ENCODE results near the gene RELT. TPM values are rescaled to one million over a fixed set of nuclear protein-coding genes. Genes with fewer than 3 reads are reported as not detected.

RELT gene
- total RNA-seq, 1 experiment from 2014 or later = 13.8 TPM

- Histone ChIP-seq H3K9me2 (ENCODE audit: insufficient read depth) (no peaks in the 10 kb centered on the region), H3K27me3 (ENCODE audit: insufficient read depth, low read length) (no peaks in the 10 kb centered on the region), H2AFZ (ENCODE audit: low read depth, low read length, poor library complexity, severe bottlenecking) (no peak overlapping the region), H4K20me1 (ENCODE audit: insufficient read depth) (no peaks in the 10 kb centered on the region; the same call in 1 of the 2 replicates), H3K9ac (ENCODE audit: low read length) (no peak overlapping the region), H3K9me3 (ENCODE audit: control insufficient read depth in 1 of 2, insufficient read depth in 1 of 2, low read depth in 1 of 2, low read length in 2 of 2) (no peaks in the 10 kb centered on the region), H3K4me3 (replicated peaks in 1 of 2; ENCODE audit: low read depth in 1 of 2, low read length in 2 of 2) (no peak overlapping the region), H3K36me3 (ENCODE audit: control insufficient read depth in 1 of 2, insufficient read depth in 2 of 2, low read length in 2 of 2) (peaks cover 0 to 10% of the 10 kb centered on the region in 2 experiments; a peak in 1 of 4 replicates), H3K27ac (ENCODE audit: low read depth, low read length) (no peak overlapping the region), H3K4me1 (ENCODE audit: control insufficient read depth in 1 of 2, insufficient read depth in 2 of 2, low read length in 2 of 2) (peaks cover 7 to 46% of the 10 kb centered on the region in 2 experiments; a peak in 3 of 4 replicates), H3K79me2 (ENCODE audit: insufficient read depth, low read length) (peaks cover 97% of the 10 kb centered on the region), H3K4me2 (ENCODE audit: low read length) (no peak overlapping the region)
- no peak for TF ChIP-seq EZH2phosphoT487 (IDR thresholded peaks at IDR 0.05; ENCODE audit: borderline replicate concordance)
- TF ChIP-seq CBX3 (IDR thresholded peaks at IDR 0.05; ENCODE audit: low read depth) = no peak
- no peak for TF ChIP-seq MAX (IDR thresholded peaks at IDR 0.05)
- no peak for TF ChIP-seq ZNF274 (IDR thresholded peaks at IDR 0.05; ENCODE audit: low read depth, low read length)
- no peak for TF ChIP-seq REST (IDR thresholded peaks at IDR 0.05; ENCODE audit: low read depth)
- no peak for TF ChIP-seq POLR2AphosphoS5 (IDR thresholded peaks at IDR 0.05; ENCODE audit: low read depth, low read length)
- TF ChIP-seq YY1 (IDR thresholded peaks at IDR 0.05; ENCODE audit: extremely low read depth, insufficient replicate concordance, low read depth, low read length) = no peak
- TF ChIP-seq EGR1 (IDR thresholded peaks at IDR 0.05; ENCODE audit: low read depth) = no peak
- no peak for TF ChIP-seq ELF1 (IDR thresholded peaks at IDR 0.05; ENCODE audit: borderline replicate concordance, low read depth)
- TF ChIP-seq CEBPB (IDR thresholded peaks at IDR 0.05; ENCODE audit: low read depth) = no peak
- no peak for TF ChIP-seq SIN3A (IDR thresholded peaks at IDR 0.05; ENCODE audit: low read depth)
- TF ChIP-seq JUND (IDR thresholded peaks at IDR 0.05) = no peak
- TF ChIP-seq RAD21 (IDR thresholded peaks at IDR 0.05; ENCODE audit: low read depth) = no peak
- TF ChIP-seq SRF (IDR thresholded peaks at IDR 0.05; ENCODE audit: low read depth) = no peak
- no peak for TF ChIP-seq ATF3 (IDR thresholded peaks at IDR 0.05)
- TF ChIP-seq SP1 (IDR thresholded peaks at IDR 0.05; ENCODE audit: low read depth) = no peak
- TF ChIP-seq EZH2 (IDR thresholded peaks at IDR 0.05) = no peak
- ChIA-PET RAD21 (ENCODE audit: low non-redundant PET in 1 of 2, low total read pairs in 2 of 2, uncharacterized antibody in 2 of 2, unreplicated experiment in 2 of 2) (no interaction called here), CTCF (no interaction called here), POLR2A (no interaction called here)
- no peak for ATAC-seq
- DNase-seq (ENCODE audit: low read depth, low spot score) = no peak
- no TSS peak for BruUV-seq (replicated peaks)
- intact Hi-C loops (cut with micrococcal nuclease) = no loop called here
These were observed 4.8 kb downstream of the RELT start for GRCh38 chr11:73380897-73381410.
